Heart left ventricle (tissue), 13 donors: ENCODE data around the gene MGAT4A.

ENCODE experiments used
- CTCF ChIP-seq, 12 donors: fragments of 200-600 bp; sonication (generic) in 4 of 12; IDR thresholded peaks; one replicate each; pipeline versions ENCODE4 v1.5.0 to v1.8.0; 2018 to 2022; ENCODE audit warnings: antibody characterized with exemption in 12 of 12, mild to moderate bottlenecking in 5 of 12
- POLR2A ChIP-seq, 2 donors: fragments of 450-650 bp; IDR thresholded peaks; one replicate each; pipeline ENCODE4 v1.6.1; 2017; ENCODE audit warnings: antibody characterized with exemption in 2 of 2, mild to moderate bottlenecking in 2 of 2, moderate library complexity in 2 of 2
- donor health status: ischemic (EF 13 %, LVEDD 7.1; RV severe dilation, severe dysfunction).
- donor health status: DM: no; HTN: yes; CAD: no.
- donor health status: DM: no; HTN: no; CAD: no.
- donor health status: ischemic (EF 25% LVEDD 6.9; RV normal size, moderate dysfunction).
- donor health status: ischemic (EF 25% LVEDD 5.7; RV mildly dilated, moderate dysfunction).
- donor health status: ischemic (EF 35%, LVEDD 5.7; RV mildly dilated, moderate dysfunction).
- donor health status: nonischemic (EF 11% LVEDD 7.7; RV severe dilation, severe dysfunction).
- donor health status: DM: yes; HTN: yes; CAD: no.
- donor health status: PGD.
- donor health status: ischemic (EF 29% LVEDD 5.4; RV normal size, mild dysfunction).
- donor health status: nonischemic (EF 23%, LVEDD 6.1; RV moderate dilation, normal function).

- TF ChIP-seq CTCF (IDR thresholded peaks at IDR 0.05) (no peak), POLR2A (IDR thresholded peaks at IDR 0.05) (no peak)
Observed at GRCh38 chr2:98696200-98696599, 34.7 kb downstream of the MGAT4A start.
